Measurements from ENCODE around the gene COA5.
A peak's percentile ranks its signal among the peaks of the same experiment; 100 is the strongest.

COA5 gene

GRCh38 chr2:98608116-98608961 is at the start of gene COA5, which contains the start of gene UNC50:
Gene COA5, minus strand, starts transcription at chr2:98608512. Its CDS starts 107 bp downstream, at chr2:98608405.
Gene UNC50, plus strand, starts transcription at chr2:98608589. Its CDS starts 1,171 bp downstream, at chr2:98609760.
- DNase-seq (ENCODE audit: low spot score): peak; percentile 98
- peak; percentile 68 for FAIRE-seq

GRCh38 chr2:98656800-98657199 is 48.5 kb upstream of the COA5 start:
- FAIRE-seq (no peak), DNase-seq (ENCODE audit: low spot score) (no peak)

GRCh38 chr2:98654699-98655495 is 46.6 kb upstream of the COA5 start:
- DNase-seq (ENCODE audit: low spot score): no peak
- no peak for FAIRE-seq

- DNase-seq (ENCODE audit: low spot score) (no peak), FAIRE-seq (no peak)
Measured at GRCh38 chr2:98650998-98651397, 42.7 kb upstream of the COA5 start.

- no peak for FAIRE-seq
- no peak for DNase-seq (ENCODE audit: low spot score)
Measured at GRCh38 chr2:98649992-98650375, 41.7 kb upstream of the COA5 start.

GRCh38 chr2:98649135-98649991 is 41.1 kb upstream of the COA5 start:
- DNase-seq (ENCODE audit: low spot score): peak; percentile 81
- FAIRE-seq: peak; percentile 5

- no peak for FAIRE-seq
- DNase-seq (ENCODE audit: low spot score): no peak
Measured at GRCh38 chr2:98648451-98648850, 40.1 kb upstream of the COA5 start.

GRCh38 chr2:98647636-98648035 is 39.3 kb upstream of the COA5 start:
- DNase-seq (ENCODE audit: low spot score) (no peak), FAIRE-seq (no peak)

GRCh38 chr2:98643496-98644100 is 35.3 kb upstream of the COA5 start:
- DNase-seq (ENCODE audit: low spot score): no peak
- no peak for FAIRE-seq

- no peak for FAIRE-seq
Measured at GRCh38 chr2:98637401-98638147, 29.3 kb upstream of the COA5 start.

GRCh38 chr2:98634406-98635092 is 26.2 kb upstream of the COA5 start:
- DNase-seq (ENCODE audit: low spot score): peak; percentile 24

More at GRCh38 chr2:98637401-98638147, 29.3 kb upstream of the COA5 start:
- no peak for DNase-seq (ENCODE audit: low spot score)

GRCh38 chr2:98632351-98632750 is 24.0 kb upstream of the COA5 start:
- DNase-seq (ENCODE audit: low spot score) (no peak), FAIRE-seq (no peak)

More at GRCh38 chr2:98634406-98635092, 26.2 kb upstream of the COA5 start:
- FAIRE-seq: no peak

- DNase-seq (ENCODE audit: low spot score): no peak
- FAIRE-seq: no peak
Measured at GRCh38 chr2:98623657-98624056, 15.3 kb upstream of the COA5 start.

GRCh38 chr2:98617149-98617548 is 8.8 kb upstream of the COA5 start:
- no peak for DNase-seq (ENCODE audit: low spot score)
- FAIRE-seq: no peak

- DNase-seq (ENCODE audit: low spot score) (no peak), FAIRE-seq (no peak)
Measured at GRCh38 chr2:98615481-98615880, 7.2 kb upstream of the COA5 start.

GRCh38 chr2:98614024-98614739 is 5.9 kb upstream of the COA5 start:
- no peak for FAIRE-seq

GRCh38 chr2:98608962-98609604 is 771 bp upstream of the COA5 start:
- FAIRE-seq: no peak
- DNase-seq (ENCODE audit: low spot score): peak; percentile 33

More at GRCh38 chr2:98614024-98614739, 5.9 kb upstream of the COA5 start:
- no peak for DNase-seq (ENCODE audit: low spot score)

GRCh38 chr2:98607741-98608115 is 584 bp downstream of the COA5 start:
- DNase-seq (ENCODE audit: low spot score) (no peak), FAIRE-seq (no peak)
